Measurements from ENCODE around the gene L3MBTL4.
"Not testable (repeated sequence)": the region's sequence is repeated elsewhere in the genome, so short reads cannot be mapped to it uniquely, and the experiment has no call there.

Gene L3MBTL4

DNA sequence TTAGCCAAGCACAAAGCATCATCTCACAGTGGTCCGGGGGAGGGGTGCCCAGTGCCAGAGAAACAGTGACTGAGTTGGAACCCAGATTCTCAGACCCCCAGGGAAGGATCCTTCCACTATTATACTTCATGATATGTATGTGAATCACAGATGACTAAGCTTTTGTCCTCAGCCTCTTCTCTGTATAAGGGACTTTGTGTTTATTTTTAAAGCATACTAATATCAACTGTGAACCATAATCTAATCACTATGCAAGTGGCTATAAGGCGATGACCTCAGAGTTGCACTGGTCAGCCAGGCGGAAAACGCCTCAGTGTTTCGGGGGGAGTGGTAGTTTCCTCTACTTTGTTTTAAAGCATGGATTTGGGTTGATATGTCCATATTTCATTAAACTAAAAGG is 359.0 kb downstream of the L3MBTL4 start:
- Histone ChIP-seq H3K4me1 (ENCODE audit: control insufficient read depth, insufficient read depth, low read length) (no peaks in the 10 kb centered on the region), H3K9me3 (ENCODE audit: control insufficient read depth, insufficient read depth, low read length) (no peaks in the 10 kb centered on the region; the same call in 1 of the 2 replicates), H3K36me3 (ENCODE audit: control insufficient read depth, insufficient read depth, low read length) (no peaks in the 10 kb centered on the region), H3K4me3 (ENCODE audit: low read length) (no peak overlapping the region), H3K27ac (ENCODE audit: low read length) (no peak overlapping the region), H3K27me3 (ENCODE audit: control insufficient read depth, insufficient read depth, low read length) (no peaks in the 10 kb centered on the region)
- no peak for DNase-seq (ENCODE audit: low read depth, low spot score)
- no CpG with 5 or more reads among the region's 5 CpGs for WGBS (ENCODE audit: insufficient coverage, insufficient read length)

DNA sequence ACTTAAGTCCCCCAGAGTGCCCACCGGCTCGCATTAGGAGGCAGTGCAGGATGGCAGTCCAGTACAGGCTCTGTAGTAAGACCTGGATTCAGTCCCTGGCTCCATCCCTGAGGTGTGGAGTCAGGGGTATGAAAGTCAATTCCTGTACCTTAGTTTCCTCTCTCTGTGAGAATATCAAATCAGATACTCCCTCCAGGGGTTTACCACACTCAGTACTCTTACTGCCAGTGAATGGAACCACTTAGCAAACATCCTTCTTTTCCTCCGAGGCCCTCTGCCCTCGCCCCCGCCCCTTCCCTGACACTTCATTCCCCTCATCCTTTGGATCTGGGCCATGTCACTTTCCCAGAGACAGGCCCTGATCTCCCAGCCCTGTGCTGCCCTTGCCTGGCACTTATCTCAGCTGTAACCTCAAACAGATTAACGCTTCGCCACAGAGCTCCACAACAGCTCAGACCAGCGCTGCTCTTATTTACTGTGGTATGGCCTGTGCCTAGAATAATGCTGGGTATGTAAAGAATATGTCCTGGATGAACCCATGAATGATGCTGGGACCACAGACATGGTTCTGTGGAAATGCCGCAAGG is 360.4 kb downstream of the L3MBTL4 start:
- no peak for DNase-seq (ENCODE audit: low read depth, low spot score)

DNA sequence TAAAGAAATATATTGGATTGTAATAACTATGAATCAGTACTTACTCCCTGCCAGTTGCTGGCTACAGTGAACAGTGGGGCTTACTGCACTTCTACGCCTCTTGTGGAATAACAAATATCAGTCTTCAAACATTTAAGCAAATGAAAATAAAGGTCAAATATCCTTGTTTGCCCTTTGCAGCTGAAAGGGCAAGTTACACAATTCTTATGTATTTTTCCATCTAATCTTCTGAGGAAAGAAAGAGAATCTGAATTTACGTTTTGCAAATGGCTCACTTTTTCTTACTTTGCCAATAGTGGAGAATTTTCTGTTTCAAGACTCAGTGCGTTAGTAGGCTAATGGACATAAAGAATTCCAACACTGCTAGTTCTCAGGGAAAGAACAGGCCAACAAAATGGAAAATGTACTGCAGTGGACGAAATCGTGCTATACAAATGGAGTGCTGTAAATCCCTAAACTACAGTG is 362.2 kb downstream of the L3MBTL4 start:
- Histone ChIP-seq H3K27me3 (ENCODE audit: control insufficient read depth, insufficient read depth, low read length) (no peaks in the 10 kb centered on the region), H3K9me3 (ENCODE audit: control insufficient read depth, insufficient read depth, low read length) (no peaks in the 10 kb centered on the region; the same call in 1 of the 2 replicates), H3K4me1 (ENCODE audit: control insufficient read depth, insufficient read depth, low read length) (no peaks in the 10 kb centered on the region), H3K4me3 (ENCODE audit: low read length) (no peak overlapping the region), H3K27ac (ENCODE audit: low read length) (no peak overlapping the region), H3K36me3 (ENCODE audit: control insufficient read depth, insufficient read depth, low read length) (no peaks in the 10 kb centered on the region)
- no CpG with 5 or more reads among the region's 5 CpGs for WGBS (ENCODE audit: insufficient coverage, insufficient read length)
- DNase-seq (ENCODE audit: low read depth, low spot score), result no peak

More for the DNA sequence above, 360.4 kb downstream of the L3MBTL4 start:
- Histone ChIP-seq H3K27me3 (ENCODE audit: control insufficient read depth, insufficient read depth, low read length) (no peaks in the 10 kb centered on the region), H3K27ac (ENCODE audit: low read length) (no peak overlapping the region), H3K36me3 (ENCODE audit: control insufficient read depth, insufficient read depth, low read length) (no peaks in the 10 kb centered on the region), H3K9me3 (ENCODE audit: control insufficient read depth, insufficient read depth, low read length) (no peaks in the 10 kb centered on the region; the same call in 1 of the 2 replicates), H3K4me1 (ENCODE audit: control insufficient read depth, insufficient read depth, low read length) (no peaks in the 10 kb centered on the region), H3K4me3 (ENCODE audit: low read length) (no peak overlapping the region)
- no CpG with 5 or more reads among the region's 9 CpGs for WGBS (ENCODE audit: insufficient coverage, insufficient read length)

DNA sequence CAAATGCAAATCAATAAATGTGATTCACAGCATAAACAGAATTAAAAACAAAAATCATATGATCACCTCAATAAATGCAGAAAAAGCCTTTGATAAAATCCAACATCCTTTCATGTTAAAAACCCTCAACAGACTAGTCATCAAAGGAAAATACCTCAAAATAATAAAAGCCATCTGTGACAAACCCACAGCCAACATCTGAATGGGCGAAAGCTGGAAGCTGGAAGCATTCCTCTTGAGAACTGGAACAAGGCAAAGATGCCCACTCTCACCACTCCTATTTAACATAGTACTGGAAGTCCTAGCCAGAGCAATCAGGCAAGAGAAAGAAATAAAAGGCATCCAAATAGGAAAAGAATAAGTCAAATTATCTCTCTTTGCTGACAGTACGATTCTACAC is 367.1 kb downstream of the L3MBTL4 start:
- WGBS (ENCODE audit: insufficient coverage, insufficient read length), result no CpG with 5 or more reads among the region's 2 CpGs

DNA sequence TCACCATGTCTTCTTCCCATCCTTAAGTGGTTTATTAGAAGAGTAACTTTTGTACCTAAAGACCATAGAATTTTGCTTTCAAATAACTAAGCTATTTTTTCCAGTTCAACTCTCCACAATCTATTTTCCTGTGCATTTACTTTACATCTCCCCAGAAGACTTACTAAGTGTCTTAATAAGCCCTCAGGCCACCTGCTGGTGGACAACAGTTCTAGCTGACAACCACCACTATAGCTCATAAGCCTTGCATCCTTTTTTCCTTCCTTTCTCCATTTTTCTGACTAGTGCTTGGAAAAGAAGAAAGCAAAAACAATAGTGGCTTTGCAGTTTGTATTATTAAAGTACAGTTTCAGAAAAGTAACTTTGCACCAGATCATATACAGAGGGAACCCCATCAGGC is 369.9 kb downstream of the L3MBTL4 start:
- DNase-seq (ENCODE audit: low read depth, low spot score), result no peak
- H3K36me3 ChIP-seq (ENCODE audit: control insufficient read depth, insufficient read depth, low read length), result no peaks in the 10 kb centered on the region

More for the DNA sequence above, 367.1 kb downstream of the L3MBTL4 start:
- not testable (repeated sequence) for DNase-seq (ENCODE audit: low read depth, low spot score); H3K9me3 ChIP-seq (ENCODE audit: control insufficient read depth, insufficient read depth, low read length); H3K27ac ChIP-seq (ENCODE audit: low read length); H3K27me3 ChIP-seq (ENCODE audit: control insufficient read depth, insufficient read depth, low read length); H3K36me3 ChIP-seq (ENCODE audit: control insufficient read depth, insufficient read depth, low read length); H3K4me3 ChIP-seq (ENCODE audit: low read length); H3K4me1 ChIP-seq (ENCODE audit: control insufficient read depth, insufficient read depth, low read length)

DNA sequence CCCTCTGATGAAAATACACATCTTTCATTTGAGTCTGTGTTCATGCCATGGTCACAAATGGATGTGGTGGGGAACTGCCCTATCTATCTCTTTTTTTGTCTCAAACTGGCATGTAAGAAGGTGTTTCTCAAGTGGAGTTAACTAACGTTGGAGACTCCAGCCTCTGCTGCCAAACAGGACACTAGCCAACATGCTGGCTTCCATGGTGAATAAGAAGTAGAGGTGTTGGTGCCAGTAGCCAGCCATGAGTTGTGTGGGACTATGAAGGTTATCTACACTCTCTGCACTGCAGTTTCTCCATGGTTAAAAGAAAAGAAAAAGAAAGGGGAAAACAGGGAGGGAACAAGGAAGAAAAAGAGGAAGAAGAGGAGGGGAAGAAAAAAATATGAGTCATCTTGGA is 370.4 kb downstream of the L3MBTL4 start:
- Histone ChIP-seq H3K27me3 (ENCODE audit: control insufficient read depth, insufficient read depth, low read length) (no peaks in the 10 kb centered on the region), H3K4me3 (ENCODE audit: low read length) (no peak overlapping the region), H3K9me3 (ENCODE audit: control insufficient read depth, insufficient read depth, low read length) (no peaks in the 10 kb centered on the region), H3K36me3 (ENCODE audit: control insufficient read depth, insufficient read depth, low read length) (no peaks in the 10 kb centered on the region), H3K4me1 (ENCODE audit: control insufficient read depth, insufficient read depth, low read length) (no peaks in the 10 kb centered on the region), H3K27ac (ENCODE audit: low read length) (no peak overlapping the region)
- DNase-seq (ENCODE audit: low read depth, low spot score), result no peak
- no CpG with 5 or more reads among the region's 1 CpG for WGBS (ENCODE audit: insufficient coverage, insufficient read length)

More for the DNA sequence above, 369.9 kb downstream of the L3MBTL4 start:
- Histone ChIP-seq H3K27ac (ENCODE audit: low read length) (no peak overlapping the region), H3K9me3 (ENCODE audit: control insufficient read depth, insufficient read depth, low read length) (no peaks in the 10 kb centered on the region), H3K4me1 (ENCODE audit: control insufficient read depth, insufficient read depth, low read length) (no peaks in the 10 kb centered on the region), H3K27me3 (ENCODE audit: control insufficient read depth, insufficient read depth, low read length) (no peaks in the 10 kb centered on the region), H3K4me3 (ENCODE audit: low read length) (no peak overlapping the region)

DNA sequence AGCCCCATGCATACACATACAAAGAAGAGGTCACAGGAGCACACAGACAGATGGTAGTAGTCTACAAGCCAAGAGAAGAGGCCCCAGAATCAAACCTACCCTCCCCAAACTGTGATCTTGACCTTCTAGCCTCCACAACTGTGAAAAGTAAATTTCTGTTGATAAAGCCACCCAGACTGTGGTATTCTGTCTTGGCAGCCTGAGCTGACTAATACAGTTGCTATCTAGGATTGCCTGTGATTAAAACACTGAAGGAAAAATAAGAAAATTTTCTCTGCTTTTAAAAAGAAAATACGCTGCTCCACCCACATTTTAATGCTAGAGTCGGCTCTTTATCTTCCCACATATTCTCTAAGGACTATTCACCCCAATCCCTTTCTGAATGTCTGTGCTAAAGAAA is 375.7 kb downstream of the L3MBTL4 start:
- Histone ChIP-seq H3K27me3 (ENCODE audit: control insufficient read depth, insufficient read depth, low read length) (no peaks in the 10 kb centered on the region), H3K4me3 (ENCODE audit: low read length) (no peak overlapping the region), H3K4me1 (ENCODE audit: control insufficient read depth, insufficient read depth, low read length) (0 out of 2 replicates have a peak, but pooled peaks cover 1% of the 10 kb centered on the region), H3K9me3 (ENCODE audit: control insufficient read depth, insufficient read depth, low read length) (no peaks in the 10 kb centered on the region), H3K36me3 (ENCODE audit: control insufficient read depth, insufficient read depth, low read length) (no peaks in the 10 kb centered on the region), H3K27ac (ENCODE audit: low read length) (no peak overlapping the region)
- WGBS (ENCODE audit: insufficient coverage, insufficient read length), result no CpG with 5 or more reads among the region's 2 CpGs
- DNase-seq (ENCODE audit: low read depth, low spot score), result no peak

DNA sequence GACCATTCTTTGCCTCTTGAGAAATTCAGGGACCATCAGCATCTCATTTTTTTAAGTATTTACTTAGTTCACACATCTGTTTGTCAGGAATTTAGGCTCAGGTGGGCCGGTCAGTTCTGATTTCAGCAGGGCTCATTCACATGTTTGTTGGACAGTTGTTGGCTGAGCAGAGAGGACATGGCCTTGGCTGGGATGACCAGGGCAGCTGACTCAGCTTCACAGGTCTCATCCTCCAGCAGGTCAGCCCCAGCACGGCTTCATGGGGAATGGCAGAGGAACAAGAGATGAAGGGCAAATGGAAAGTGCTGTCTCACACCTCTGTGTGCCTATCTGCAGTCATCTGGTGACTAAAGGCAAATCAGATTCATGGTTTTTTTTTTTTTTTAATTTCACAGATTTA is 383.3 kb downstream of the L3MBTL4 start:
- Histone ChIP-seq H3K27me3 (ENCODE audit: control insufficient read depth, insufficient read depth, low read length) (no peaks in the 10 kb centered on the region), H3K4me1 (ENCODE audit: control insufficient read depth, insufficient read depth, low read length) (no peaks in the 10 kb centered on the region), H3K4me3 (ENCODE audit: low read length) (no peak overlapping the region), H3K36me3 (ENCODE audit: control insufficient read depth, insufficient read depth, low read length) (no peaks in the 10 kb centered on the region), H3K27ac (ENCODE audit: low read length) (no peak overlapping the region), H3K9me3 (ENCODE audit: control insufficient read depth, insufficient read depth, low read length) (no peaks in the 10 kb centered on the region)
- no peak for DNase-seq (ENCODE audit: low read depth, low spot score)
- WGBS (ENCODE audit: insufficient coverage, insufficient read length), result no CpG with 5 or more reads among the region's 2 CpGs

DNA sequence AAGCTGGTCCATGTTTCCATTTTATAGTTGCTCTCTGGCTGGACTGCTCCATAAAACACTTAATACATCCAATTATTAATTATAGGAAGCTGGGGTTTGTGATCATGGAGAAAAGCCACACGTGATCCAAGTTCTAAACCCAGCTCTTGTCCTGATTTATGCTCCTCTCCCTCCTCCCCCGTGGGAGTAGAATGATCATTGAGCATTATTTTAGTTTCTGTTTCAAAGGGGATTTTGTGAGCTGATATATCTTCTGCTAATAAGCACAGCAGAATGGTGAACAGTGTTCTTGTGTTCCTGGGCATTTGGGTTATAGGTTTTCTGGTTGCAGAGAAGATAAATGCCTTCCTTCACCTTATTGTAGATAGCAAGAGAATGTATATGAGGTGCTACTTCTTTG is 383.7 kb downstream of the L3MBTL4 start:
- no peak for DNase-seq (ENCODE audit: low read depth, low spot score)
- no CpG with 5 or more reads among the region's 2 CpGs for WGBS (ENCODE audit: insufficient coverage, insufficient read length)
- Histone ChIP-seq H3K27ac (ENCODE audit: low read length) (no peak overlapping the region), H3K4me3 (ENCODE audit: low read length) (no peak overlapping the region), H3K9me3 (ENCODE audit: control insufficient read depth, insufficient read depth, low read length) (no peaks in the 10 kb centered on the region), H3K36me3 (ENCODE audit: control insufficient read depth, insufficient read depth, low read length) (no peaks in the 10 kb centered on the region), H3K4me1 (ENCODE audit: control insufficient read depth, insufficient read depth, low read length) (no peaks in the 10 kb centered on the region), H3K27me3 (ENCODE audit: control insufficient read depth, insufficient read depth, low read length) (no peaks in the 10 kb centered on the region)

DNA sequence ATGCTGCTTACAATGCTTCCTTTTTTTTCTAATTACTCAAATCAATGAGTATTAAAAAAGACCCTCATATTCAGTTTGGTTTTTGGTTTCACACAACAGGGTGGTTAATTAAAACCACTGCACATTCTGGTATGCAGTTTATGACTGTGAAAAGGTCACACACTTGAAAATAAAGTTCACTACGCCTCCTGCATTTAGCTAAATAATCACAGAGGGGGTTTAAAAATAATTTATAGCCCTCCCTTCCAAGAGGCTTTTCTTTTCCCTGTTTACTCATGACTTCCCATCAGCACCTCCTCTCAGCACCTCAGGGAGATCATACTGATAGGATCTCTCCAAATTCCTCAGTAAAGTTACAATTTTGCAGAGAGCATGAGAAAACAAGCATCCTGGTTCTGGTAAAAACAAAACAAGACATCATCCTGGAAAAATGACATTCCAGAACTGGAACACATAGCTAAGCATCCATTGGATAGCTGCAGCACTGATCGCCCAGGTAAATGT is 389.9 kb downstream of the L3MBTL4 start:
- Histone ChIP-seq H3K27ac (ENCODE audit: low read length) (no peak overlapping the region), H3K36me3 (ENCODE audit: control insufficient read depth, insufficient read depth, low read length) (no peaks in the 10 kb centered on the region), H3K4me1 (ENCODE audit: control insufficient read depth, insufficient read depth, low read length) (peaks cover 1% of the 10 kb centered on the region; the same call in 1 of the 2 replicates), H3K4me3 (ENCODE audit: low read length) (no peak overlapping the region), H3K27me3 (ENCODE audit: control insufficient read depth, insufficient read depth, low read length) (no peaks in the 10 kb centered on the region), H3K9me3 (ENCODE audit: control insufficient read depth, insufficient read depth, low read length) (no peaks in the 10 kb centered on the region)
- WGBS (ENCODE audit: insufficient coverage, insufficient read length), result no CpG with 5 or more reads among the region's 2 CpGs
- DNase-seq (ENCODE audit: low read depth, low spot score), result no peak

DNA sequence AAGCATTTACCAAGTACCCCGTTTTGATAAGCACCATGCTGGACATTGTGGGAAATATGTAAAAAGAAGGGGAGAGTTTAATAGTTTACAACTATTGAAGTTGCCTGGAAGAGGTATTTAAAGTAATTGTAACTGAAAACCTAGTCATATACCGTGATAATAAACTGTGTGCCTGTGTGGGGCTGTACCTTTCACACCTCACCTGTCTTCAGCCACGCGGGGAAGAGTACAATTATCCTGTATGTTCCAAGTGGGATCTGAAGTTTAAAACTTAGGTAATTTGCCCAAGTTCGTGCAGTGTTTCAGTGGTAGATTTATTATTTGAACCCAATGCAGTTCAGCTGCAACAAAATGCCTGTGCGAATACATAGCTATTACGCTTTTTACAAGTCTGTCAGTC is 391.2 kb downstream of the L3MBTL4 start:
- Histone ChIP-seq H3K27ac (ENCODE audit: low read length) (no peak overlapping the region), H3K27me3 (ENCODE audit: control insufficient read depth, insufficient read depth, low read length) (no peaks in the 10 kb centered on the region), H3K4me3 (ENCODE audit: low read length) (no peak overlapping the region), H3K9me3 (ENCODE audit: control insufficient read depth, insufficient read depth, low read length) (no peaks in the 10 kb centered on the region), H3K4me1 (ENCODE audit: control insufficient read depth, insufficient read depth, low read length) (peaks cover 1% of the 10 kb centered on the region; the same call in 1 of the 2 replicates), H3K36me3 (ENCODE audit: control insufficient read depth, insufficient read depth, low read length) (no peaks in the 10 kb centered on the region)
- DNase-seq (ENCODE audit: low read depth, low spot score), result no peak
- WGBS (ENCODE audit: insufficient coverage, insufficient read length), result no CpG with 5 or more reads among the region's 7 CpGs

Measured in iPS DF 6.9 (cell line).